Fibroblast of pulmonary artery (primary cell): Measurements from ENCODE around the gene CBFB.

ENCODE experiments used
- DNase-seq: peaks from one replicate; pipeline ENCODE4 v3.0.0-alpha.2; 2010; ENCODE audit warnings: low read depth
- H3K4me3 ChIP-seq: replicated peaks from 2 replicates; pipeline ENCODE4 v1.5.1; 2011; ENCODE audit warnings: low read depth, mild to moderate bottlenecking, control low read depth, low read length, moderate library complexity
- CTCF ChIP-seq: IDR thresholded peaks from 2 replicates; pipeline ENCODE4 v1.5.1; 2011; ENCODE audit warnings: mild to moderate bottlenecking, control low read depth, low read length, inconsistent platforms; ENCODE audit errors: missing control alignments

CBFB gene

DNA sequence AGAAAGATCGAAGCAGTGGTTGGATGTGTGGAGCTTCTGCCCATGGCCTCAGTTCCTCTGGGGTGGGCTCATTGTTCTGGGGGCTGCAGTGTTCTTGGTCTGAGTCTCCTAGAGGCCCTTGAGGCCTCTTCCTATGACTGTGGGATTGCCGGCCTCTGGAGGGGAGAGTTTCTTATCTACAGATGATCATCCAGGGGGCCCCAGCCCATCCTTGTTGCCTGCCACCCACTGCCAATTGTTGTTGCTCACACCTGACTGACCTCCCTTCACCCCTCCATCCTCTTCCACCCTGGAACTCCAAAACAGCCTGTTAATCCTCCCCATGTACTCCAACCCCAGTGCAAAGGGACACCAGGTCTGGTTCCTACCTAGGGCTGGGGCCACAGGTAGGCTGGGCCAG, 116.0 kb downstream of the CBFB start:
- no peak for TF ChIP-seq CTCF
- no peak overlapping the region for H3K4me3 ChIP-seq
- DNase-seq = no peak

- H3K4me3 ChIP-seq = no peak overlapping the region
- DNase-seq = no peak
- TF ChIP-seq CTCF = no peak
Observed at GRCh38 chr16:67145746-67146145, 116.8 kb downstream of the CBFB start.

GRCh38 chr16:67146523-67147357, 117.8 kb downstream of the CBFB start:
- no peak overlapping the region for H3K4me3 ChIP-seq
- no peak for TF ChIP-seq CTCF
- no peak for DNase-seq

DNA sequence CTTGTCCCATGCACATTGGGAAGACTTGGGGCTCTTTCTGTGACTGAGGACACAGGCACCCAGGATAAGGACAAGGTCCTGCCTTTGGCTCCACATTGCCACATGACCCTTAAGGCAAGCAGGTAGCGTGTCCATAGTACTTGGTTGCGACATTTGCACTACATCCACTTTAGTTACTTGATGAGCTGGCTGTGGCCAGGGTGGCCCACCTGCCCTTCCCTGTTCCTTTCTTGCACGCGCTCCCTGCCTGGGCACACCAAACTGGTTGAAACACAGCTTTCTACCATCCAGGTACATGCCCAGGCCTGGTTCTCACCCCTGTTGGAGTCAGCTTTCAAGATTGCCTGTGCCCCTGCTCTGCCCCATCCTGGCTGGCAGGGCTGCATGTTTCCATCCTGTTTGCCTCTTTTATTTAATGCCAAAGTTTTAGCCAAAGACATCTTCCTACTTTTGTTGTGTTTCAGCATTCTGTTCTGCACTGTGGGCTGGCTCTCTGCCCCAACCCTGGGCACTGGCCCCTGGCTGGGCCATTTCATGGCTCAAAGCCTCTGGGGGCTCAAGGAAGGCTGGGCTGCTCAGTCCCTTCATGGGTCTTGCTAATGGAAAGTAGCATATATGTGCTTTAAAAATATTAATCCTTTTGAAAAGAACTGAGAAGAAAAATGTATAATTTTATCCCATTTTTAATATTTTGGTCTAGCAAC, 118.6 kb downstream of the CBFB start:
- no peak overlapping the region for H3K4me3 ChIP-seq
- no peak for TF ChIP-seq CTCF
- no peak for DNase-seq

GRCh38 chr16:67148221-67148620, 119.3 kb downstream of the CBFB start:
- TF ChIP-seq CTCF = no peak
- no peak overlapping the region for H3K4me3 ChIP-seq
- no peak for DNase-seq

DNA sequence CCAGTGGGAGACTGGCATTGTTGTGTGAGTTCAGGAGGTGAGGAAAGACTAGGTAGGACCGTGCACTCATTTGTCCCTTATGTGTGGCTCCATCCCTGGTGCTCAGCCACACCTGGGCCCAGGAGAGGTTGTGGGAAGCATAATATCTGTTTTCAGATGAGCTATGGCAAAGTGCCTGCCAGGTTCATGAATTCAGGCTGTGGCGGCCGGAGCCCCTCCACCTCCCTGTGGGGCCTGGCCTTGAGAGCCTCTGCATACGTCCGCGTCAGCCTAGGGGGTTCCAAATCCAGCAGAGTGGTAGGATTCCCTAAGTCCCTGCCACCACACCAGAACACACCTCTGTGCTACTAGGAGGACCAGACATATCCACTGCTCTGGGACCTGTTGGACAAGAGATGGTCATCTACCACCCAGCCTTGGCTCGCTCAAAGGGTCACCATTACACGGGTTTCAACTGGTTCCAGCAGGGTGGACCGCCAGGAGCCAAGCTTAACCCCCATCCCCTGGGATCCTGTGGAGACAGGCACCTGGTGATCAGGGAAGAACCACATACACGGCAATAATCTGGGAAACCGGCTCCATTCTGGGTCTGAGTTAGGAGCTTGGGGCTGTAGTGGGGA, 119.8 kb downstream of the CBFB start:
- no peak overlapping the region for H3K4me3 ChIP-seq
- no peak for DNase-seq
- no peak for TF ChIP-seq CTCF
